IPS DF 4.7 (cell line): ENCODE results near the gene WNT16.

Experiments used
- DNase-seq: peaks from one replicate; pipeline ENCODE4 v3.0.0-alpha.2; 2013; ENCODE audit warnings: low spot score; ENCODE audit errors: extremely low read depth

The WNT16 gene

DNA sequence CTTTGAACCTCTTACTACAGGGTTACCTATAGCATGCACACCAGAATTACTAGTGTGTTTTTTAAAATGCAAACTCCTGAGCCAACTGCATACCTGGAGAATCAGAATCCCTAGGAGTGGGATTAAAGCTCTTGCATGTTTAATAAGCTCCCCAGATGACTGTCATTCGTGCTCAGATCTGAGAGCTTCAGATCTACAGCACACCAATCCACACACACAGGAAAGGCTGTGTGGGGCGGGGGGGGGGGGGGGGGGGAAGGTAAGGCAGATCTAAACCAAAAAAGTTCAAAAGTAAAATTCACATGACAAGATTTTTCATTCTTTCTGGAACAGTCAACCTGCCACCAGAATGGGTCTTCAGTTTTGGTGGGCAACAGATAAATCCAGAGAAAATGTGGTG, 61.8 kb downstream of the WNT16 start:
- no peak for DNase-seq
